NCI-H1417 (cell line): Measurements from ENCODE around the gene IFFO2.

ENCODE experiments used
- DNase-seq, 3 experiments: peaks; one replicate each; lab custom pipeline; 2025; lab: John Stamatoyannopoulos, UW

IFFO2 gene

DNA sequence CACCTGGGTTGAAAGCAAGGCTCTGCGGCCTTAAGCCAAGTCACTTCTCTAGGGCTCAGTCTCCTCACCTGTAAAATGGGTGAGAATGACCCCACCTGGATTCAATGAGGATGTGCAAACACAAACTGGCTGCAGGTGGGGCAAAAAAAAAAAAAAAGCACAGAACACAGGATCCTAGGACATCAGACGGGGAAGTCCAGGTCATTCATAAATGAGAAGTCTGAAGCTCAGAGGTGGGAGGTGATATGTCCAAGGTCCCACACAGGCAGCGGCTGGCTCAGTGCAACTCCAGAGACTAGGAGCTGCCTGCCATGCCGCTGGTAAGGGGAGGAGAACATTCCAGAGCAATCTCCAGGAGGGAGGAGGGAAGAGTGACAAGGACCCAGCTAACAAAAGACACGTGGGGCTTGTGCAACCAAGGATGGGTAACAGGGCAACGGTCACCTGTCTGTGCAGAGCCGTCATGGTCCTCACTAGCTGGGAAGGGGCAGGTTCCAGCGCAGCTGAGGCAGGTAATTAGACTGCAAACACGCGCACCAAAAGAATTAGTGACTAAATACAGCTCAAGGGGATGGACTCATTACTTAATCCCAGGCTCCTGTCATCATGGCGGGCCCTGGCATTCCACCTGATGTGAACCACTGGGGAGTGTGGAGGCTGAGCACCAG, 19.5 kb downstream of the IFFO2 start:
- peak in 1 of 3 experiments; percentile 5 for DNase-seq

DNA sequence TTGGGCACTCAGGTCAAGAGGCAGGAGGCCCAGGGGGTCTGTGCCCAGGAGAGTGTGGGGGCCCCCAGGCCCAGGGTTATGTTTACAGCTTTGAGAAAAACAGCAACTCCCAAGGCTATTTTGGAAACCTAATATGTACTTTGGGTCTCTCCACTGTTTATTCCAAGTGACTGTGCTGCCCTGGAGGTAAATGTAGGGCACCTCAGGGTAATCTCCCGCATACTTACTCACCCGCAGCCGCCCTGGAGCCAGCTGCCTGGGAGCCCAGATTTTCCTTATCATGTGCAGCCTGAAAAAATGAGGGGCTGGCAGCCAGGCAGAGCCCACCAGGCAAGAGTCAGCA, 20.0 kb downstream of the IFFO2 start:
- no peak for DNase-seq

DNA sequence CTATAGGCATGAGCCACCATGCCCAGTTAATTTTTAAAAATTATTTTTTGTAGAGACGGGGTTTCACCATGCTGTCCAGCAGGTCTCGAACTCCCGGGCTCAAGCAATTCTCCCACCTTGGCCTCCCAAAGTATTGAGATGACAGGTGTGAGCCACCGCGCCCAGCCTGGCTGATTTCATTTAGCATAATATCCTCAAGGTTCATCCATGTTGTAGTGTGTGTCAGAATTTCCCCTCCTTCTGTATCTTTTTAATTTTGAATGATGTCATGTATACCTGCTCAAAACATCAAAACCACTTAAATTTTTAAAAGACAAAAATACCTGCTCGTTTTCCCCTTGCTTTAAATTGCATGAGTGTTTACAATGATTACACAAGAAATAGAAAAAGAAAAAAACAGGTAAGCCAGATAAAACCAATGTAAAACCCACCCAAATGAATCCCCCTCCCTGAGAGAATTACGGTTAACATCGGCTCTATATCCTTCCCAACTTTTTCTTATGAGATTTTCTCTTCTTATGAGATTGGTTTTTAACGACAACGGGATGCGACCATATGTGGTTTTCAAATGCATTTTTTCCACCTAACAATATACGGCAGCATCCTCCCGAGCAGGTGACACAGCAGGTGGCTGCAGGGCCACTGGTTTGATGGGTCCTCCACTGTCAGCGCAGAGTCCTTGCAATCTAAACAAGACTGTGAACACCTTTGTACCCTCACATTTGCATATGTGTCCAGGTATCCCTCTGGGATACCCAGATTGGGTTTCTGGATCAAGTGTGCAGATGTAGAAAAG, 22.1 kb downstream of the IFFO2 start:
- DNase-seq = peak in 2 of 3 experiments; percentile 47 to 84

DNA sequence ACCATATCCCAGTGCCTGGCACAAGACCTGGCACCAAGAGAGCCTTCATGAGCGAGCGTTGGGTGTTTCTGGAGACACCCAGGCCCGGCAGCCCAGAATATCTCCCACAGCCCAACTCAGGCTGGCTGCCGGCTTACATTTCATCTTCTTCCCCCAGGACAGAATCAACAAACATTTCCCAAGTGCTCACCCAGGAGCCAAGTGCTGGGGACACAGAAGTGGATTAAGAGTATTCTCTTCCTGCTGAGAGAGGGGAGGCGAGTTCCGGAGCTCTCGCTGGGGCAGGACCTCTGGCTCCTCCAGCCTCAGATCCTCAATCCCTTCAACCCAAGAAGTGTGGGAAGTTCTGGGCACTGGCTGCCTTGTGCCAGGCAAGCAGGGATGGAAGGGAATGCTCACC, 23.6 kb downstream of the IFFO2 start:
- peak in 1 of 3 experiments; percentile 5 for DNase-seq

DNA sequence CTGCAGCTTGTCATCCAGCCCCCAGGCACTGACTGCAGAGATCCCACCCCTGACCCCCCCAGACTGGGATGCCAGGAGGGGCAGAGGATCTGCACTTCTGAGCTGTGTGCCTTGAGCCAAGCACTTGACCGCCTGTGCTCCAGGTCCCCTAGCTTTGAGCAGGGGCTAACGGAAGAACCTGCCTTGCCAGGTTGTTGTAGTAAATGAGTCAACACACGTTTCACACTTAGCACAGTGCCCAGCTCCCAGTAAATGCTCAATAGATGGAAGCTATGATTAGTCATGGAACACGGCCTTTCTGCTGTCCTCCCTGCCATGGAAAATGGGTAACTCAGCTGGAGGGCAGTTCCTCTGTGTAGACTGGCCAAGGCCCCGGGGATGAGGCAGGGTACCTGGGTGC, 24.1 kb downstream of the IFFO2 start:
- no peak for DNase-seq

DNA sequence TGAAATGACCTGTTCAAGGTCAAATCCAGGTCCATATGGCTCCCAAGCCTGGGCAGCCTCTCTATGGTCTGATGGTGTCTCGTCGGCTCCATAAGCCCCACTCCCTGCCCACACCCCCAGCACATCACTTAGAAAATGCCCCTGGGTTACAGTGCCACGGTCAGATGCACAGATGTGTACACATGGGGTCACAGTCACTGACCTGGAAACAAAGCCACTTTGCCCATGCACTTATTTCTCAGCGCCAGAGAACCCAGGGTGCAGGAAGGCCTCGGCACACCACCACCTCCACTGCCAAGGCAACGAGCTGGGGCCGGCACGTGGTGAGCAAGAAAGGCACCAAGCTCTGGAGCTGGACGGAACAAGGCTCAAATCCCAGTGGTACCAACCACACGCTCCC, 24.7 kb downstream of the IFFO2 start:
- no peak for DNase-seq

DNA sequence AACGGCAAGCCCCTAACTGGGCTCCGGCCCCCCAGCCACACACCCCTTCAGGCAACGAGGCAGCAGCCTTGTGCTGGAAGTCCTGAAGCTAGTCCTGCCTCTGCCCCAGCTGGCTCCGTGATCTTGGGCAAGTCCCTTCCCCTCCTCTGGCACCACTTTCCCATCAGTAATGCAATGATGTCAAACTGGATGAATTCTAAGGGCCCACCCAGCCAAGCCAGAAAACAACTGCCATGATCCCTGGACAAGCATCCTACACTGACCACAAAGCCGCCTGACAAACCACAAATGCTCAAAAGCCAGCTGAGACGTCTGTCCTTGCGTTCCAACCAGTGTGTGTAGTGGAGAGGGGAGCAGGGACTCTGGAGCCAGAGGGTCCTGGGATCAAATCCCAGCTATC, 26.8 kb downstream of the IFFO2 start:
- DNase-seq = no peak

DNA sequence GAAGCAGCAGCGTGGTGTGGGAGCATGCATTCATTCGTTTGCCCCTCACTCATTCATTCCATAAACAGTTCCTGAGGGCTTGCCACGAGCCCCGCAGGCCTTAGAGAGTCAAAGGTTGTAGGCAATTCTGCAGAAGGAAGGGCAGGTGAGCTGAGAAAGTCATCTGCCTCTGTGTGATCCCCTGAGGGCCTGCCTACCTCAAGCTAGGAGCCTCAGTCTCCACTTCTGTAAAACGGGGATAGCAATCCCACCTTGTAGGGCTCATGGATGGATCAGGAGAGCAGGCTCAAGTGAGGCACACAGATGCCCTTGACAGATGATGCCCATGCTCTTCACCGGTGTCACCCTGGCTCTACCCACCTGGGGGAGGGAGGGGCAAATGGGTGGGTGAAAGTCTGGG, 27.5 kb downstream of the IFFO2 start:
- no peak for DNase-seq

DNA sequence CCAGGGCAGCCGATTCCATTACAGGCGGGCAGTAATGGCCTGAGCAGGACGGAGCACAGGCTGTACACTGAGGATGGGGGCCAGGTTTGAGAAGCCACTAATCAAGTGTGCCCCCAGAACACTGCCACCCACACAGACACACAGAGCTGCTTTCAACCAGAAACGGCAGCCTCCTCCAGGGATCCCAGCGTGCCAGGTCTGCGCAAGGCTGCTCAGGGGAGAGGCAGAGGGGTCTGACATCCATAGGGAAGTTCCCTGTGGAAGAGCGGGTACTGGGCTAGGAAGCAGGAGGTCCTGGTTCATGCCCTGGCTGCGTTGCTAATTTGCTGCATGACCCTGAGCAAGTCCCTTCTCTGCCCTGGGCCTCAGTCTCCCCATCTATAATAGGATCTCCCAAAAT, 28.1 kb downstream of the IFFO2 start:
- DNase-seq = no peak

DNA sequence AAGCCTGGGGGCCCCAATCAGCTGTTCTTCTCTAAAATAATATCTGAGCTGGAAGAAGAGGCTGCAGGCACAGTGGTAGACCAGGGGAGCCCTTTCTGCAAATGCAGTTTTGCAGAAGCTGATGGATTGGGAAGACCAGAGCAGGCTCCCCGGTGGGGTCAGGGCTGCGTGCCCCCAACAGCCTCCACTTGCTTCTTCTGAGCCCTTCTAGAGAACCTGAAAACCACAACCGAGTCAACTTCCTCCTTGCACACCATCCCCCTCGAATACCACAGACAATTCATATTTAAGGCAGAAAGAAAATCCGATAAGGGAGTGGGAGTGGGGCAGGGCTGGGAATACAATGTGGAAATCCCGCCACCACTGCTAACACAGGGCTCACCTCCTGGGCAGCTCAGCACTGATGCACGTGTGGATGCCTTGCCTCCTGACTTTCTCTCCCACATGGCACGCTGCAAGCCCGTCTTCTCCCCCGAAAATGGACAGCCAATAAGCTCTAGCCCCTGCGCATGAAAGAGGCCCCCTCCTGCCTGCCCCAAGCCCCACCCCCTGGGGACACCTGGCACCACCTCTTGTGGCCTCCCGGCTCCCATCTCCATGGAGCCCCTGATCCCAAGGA, 28.7 kb downstream of the IFFO2 start:
- peak in 1 of 3 experiments; percentile 41 for DNase-seq

DNA sequence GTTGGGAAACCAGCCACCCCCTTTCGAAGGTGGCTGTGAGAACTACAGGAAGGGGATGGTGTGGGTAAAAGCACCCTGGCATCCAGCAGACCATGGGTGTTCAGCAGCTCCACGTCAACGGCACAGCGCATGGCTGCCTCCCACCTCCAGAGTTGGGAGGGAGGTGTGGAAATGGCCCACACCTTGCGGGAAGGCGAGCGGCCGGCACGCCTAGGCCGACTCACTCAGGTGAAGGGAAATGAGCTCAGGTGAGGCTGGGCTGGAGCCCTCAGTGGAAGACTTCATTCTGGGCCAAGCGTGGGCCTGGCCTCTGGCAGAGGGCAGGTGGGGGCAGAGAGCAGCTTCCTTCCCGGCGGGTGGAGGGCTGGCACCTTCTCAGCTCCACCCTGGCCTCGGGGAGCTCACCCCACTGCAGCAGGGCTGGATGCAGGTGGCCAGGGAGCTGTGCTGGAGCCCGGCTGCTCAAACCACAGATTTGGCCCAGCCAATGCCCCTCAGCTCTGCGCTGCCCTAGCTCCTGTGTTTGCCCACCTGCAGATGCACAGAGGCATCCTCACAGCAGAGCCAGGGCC, 29.3 kb downstream of the IFFO2 start:
- no peak for DNase-seq

DNA sequence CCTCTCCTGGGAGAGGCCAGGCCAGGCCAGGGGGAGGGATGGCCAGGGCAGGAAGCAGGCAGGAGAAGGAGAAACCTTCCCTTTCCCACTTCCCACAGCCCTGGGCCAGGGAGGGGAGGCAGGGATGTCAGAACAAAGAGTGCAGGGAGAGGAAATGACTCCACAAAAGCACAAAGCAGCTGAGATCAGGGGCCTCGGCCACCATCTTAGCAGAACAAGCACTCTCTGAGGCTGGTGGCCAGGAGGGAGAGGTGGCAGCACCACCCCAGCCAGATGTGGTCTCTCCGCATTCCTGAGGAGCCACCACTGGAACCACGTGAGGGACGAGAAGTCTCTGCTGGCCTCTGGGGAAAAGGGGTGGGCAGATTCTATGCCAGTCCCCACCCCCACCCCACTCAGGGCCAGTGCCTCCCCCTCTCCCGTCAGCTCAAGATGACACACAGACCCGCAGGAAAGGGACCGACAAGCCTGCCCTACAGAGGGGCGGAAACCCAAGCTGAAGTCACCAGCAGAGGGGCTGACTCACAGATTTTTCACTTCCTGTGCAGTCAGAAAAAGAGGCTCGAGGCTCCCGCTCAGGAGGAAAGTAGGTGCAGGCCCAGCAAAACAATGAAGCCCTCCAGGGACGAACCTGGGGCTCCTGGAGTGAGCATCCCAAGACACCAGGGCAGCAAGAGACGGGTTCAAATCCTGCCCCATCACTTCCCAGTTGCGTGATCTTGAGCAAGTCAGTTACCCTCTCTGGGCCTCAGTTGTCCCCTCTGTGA, 30.0 kb downstream of the IFFO2 start:
- DNase-seq = no peak

DNA sequence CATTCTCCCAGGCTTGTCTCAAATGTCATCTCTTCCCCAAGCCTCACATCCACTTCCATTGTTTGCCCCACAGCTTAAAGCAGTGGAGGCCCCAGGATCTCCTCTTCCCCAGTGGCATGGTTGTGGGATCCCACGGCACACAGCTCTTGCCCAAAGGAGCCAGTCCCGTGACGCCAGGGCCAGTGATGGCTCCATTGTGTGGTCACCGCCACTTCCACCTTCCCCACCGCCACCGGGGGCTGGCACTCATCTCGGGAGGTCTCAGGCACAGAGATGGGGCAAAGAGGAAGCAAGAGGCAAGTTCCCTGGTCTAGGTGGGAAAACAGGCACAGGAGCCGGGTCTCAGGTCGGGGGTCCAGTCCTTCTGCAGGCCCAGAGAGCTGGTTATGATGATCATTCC, 31.2 kb downstream of the IFFO2 start:
- no peak for DNase-seq

DNA sequence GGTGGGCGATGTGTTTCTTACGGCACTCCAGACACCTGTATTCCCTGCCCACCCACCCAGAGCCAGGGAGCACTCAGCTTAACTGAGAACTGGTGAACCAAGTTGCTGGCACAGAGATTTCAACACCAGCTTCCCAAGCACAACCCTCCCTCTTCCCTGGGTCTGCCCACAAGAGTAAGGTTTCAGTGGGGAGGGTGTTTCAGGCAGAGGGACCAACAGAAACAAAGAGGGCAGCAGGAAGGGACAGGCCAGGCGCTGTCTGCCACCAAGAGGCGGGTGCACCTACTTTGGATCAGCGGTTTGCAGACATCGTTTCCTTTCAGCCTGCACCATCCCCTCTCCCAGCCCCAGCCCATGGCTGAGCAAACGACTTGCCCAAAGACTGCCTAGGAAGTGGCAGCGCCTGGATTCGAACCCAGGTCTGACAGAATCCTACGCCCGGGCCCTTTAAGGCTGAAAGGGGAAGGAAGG, 32.2 kb downstream of the IFFO2 start:
- DNase-seq = peak in 1 of 3 experiments; percentile 66

DNA sequence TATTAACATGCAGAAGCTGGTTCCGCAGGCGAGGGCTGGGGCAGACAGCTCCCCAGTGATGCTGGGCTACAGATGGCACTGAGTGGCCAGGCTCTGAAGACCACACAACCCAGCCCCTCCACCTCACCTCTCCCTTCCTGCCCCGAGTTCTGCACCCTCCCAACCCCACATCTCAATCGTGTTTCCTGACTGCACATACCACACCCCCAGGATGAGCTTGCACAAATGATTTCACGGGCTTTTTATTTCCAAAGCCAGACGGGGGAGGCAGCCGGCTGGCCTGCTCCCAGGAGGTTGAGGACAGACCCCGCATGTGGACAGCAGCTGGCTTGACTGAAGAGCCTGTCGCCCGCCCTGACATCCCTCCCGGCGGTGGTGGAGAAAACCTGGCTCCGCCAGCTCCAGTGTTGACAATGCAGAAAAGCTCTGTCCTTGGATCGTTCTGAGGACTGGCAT, 32.7 kb downstream of the IFFO2 start:
- DNase-seq = peak in 2 of 3 experiments; percentile 19 to 66

DNA sequence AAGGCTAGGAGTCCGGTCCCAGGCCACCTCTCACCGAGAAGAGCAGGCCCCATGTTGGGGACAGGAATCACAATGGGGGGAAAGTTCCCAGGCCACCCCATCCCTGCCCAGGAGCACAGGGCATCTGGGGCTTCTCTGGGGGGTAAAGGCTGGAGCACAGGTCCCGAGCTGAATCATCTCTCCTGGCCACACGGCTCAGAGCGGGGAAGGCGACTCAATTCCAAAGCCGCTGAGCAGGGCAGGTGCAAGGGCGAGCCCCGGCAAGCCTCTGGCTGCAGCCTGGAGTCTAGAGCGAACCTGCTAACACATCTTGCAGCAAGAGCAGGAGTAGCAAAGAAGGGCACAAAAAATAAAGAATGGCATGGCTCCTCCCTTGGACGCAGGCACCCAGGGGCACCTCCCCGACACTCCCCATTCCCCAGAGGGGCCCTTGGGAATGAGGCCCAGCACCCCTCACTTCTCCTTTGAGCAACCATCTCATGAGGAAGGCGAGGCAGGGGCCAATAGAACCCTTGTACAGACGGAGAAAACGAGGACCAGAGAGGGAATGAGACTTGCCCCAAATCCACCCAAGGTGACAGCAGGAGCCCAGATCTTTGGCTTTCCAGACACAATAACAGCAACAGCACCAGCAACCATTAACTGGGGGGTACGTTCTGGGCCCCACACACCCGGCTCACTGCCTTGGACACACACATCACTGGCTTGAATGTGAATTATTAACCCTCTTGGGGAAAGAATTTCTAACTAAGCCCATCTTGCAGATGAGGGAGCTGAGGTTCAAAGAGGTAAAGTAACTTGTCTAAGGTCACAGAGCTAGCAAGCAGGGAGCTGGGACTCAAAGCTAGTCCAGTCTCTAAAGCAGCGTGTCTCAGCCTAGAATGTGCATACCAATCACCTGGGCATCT, 33.4 kb downstream of the IFFO2 start:
- DNase-seq = peak in 2 of 3 experiments; percentile 5 to 51

DNA sequence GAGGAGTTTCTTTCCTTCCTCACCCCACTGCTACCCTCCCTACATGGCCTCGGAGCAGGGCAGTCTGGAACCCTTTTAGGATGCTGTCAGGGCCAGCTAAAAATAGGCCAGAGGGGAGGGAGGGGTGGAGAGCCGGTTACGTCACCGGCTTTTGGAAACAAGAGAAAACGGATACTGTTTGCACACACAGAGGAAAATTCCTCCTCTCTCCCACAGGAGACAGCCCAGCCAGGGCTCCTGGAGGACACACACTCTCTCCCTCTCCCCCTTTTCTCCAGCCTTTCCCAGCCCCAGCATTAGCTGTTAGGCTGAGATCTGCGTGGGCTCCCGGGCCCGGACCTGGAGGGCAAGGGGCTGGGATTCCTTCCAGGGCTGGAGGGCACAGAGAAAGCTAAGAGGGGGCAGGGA, 34.2 kb downstream of the IFFO2 start:
- peak in 1 of 3 experiments; percentile 56 for DNase-seq

DNA sequence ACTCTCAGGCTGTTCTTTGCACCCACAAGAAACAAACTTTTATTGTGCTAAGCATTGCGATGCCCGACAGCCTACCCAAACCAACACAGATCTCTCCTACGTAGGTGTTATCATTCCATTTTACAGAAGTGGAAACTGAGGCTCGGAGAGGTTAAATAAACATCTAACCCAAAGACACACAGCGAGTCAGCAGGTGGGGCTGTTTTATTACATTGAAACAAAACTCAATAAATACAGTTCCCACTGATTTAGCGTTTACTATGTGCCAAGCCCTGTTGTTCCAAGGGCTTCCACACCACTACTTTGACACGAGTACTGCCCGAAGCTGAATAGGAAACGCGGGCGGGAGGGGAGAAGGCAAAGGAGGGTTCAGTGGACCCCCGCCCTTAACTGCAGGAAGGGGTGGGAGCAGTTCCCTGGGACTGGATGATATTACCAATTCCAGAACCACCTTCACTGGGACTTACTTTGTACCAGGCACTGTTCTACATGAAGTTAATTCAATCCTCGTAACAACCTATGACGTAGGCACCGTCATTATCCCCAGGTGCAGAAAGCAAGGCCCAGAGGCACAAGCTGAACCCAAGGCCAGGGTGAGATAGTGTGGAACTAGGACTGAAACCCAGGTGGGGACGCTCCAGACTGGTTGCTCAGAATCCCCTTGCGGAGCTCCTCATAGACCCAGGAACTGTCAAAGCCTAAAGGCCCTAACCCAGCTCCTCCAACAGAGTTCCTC, 34.8 kb downstream of the IFFO2 start:
- no peak for DNase-seq

DNA sequence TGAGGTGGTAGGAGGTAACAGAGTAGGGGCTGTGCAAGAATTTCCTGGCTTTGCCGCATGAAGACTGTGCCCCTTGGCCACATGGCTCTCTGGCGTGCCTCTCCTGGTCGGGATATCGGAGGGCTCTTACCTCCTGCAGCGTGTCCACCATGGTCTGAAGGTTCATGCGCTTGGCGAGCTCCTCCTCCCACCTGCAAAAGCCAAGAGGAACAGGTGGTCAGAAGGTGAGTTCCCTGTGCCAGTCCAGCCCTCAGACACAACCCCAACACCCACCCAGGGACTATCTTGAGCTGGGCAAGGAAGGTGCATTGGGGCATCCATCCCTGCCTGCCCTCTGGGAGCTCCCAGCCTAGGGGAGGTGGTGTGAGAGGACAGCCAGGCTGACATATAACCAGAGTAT, 35.5 kb downstream of the IFFO2 start:
- no peak for DNase-seq

DNA sequence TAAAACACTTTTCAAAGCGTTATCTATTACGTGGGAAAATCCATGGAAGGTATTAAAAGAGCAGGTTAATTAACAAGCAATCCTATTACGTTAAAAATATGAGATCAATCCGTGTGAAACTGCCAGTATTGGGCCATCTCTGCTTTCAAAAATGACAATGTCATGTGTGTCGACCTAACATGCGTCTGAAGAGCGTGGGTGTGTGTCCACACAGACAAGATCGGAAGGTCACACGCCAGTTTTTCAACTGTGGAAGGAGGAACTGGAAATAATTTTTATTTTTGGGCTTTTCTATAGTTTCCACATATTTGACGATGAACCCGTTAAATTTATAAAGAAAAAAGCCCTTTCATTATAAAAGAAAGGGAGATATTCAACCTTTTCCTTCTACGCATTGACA, 36.5 kb downstream of the IFFO2 start:
- DNase-seq = no peak
